ENCODE results near the gene GUCY2F. TPM values are rescaled to one million over a fixed set of nuclear protein-coding genes. Genes with fewer than 3 reads are reported as not detected.

The GUCY2F gene
- total RNA-seq (2022; extraction: Qiagen RNA extraction): not detected in 5 replicates

DNA sequence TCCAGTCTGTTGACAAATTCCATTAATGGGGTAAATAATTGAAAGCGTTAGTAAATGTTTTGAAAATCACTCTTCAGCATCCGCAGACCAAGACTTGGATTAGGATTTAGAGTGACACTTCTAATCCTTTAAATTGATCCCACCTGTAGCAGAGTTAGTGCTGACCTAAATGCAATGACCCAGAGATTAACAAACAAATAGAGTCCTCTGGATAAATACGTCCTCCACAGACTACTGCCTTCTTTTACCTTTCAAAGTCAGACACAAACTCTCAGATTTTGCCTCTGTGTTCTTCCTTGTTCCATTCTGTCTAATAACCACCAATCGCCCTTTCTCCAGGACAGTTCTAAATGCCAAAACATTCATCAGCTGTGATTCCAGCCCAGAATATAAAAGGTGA lies at the start of gene GUCY2F:
Gene GUCY2F (minus strand): TSS at position 101 of the 400 bp plus-strand sequence. CDS start 6,150 bp downstream, outside the sequence.

Other genes starting within 250 kb of the GUCY2F start
- 7.7 to 9.9 TPM (median 9.1 TPM) in 5 replicates for gene NXT2, start 54.8 kb upstream of the GUCY2F start, total RNA-seq (2022; extraction: Qiagen RNA extraction)
- gene KCNE5, start 143.1 kb upstream of the GUCY2F start, total RNA-seq (2022; extraction: Qiagen RNA extraction): 0.08 to 0.24 TPM in 2 of 5 replicates, not detected in the others

Data from A549 treated with Mapracorat at 1 μM for 4 hours (cell line).